ENCODE results near the gene AGBL3. TPM values are rescaled to one million over a fixed set of nuclear protein-coding genes. Genes with fewer than 3 reads are reported as not detected.
"Not testable (repeated sequence)": the region's sequence is repeated elsewhere in the genome, so short reads cannot be mapped to it uniquely, and the experiment has no call there.

The AGBL3 gene
- total RNA-seq, 2 experiments from 2014 or later: 4.5 to 6.7 TPM

DNA sequence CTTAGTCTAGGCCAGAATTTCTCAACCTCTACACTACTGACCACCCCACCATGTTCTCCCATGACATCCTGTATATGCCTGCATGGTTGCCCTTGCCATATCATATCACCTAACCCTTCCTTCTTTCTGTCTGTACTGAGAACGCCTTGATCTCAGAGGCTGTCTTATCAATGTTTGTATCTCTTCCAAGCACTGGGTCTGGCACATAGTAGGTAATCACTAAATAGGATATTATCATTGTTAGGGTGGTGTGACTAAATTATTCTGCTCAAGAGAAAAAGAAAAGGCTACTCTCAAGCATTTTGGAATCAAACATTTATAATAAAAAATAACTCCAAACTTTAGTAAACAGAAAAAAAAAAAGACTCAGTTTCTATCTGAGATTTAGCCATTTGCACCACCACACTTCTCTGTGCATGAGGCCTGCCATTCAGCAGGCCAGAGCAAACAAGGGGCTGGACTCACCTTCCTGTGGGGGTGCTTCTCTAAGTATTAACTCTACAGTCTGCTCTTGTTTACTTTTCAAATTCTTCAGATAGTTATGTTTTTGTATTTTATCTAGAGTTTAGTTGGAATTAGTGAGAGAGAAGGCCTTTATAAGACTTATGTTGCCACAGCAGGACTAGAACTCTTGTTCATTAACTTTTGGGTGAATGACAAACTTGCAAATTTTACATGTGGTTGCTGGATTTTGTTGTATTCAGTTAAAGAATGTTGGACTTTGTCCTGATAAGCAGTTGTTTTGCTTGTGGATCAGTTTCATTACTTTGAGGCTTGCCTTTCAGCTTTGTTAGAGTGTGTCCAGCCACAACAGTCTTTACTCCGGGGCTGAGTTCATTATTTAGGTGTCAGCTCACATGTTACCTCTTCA is 5.4 kb downstream of the AGBL3 start:
- Mint-ChIP-seq H3K27ac (peak overlapping the region; percentile 37), H3K4me1 (peaks cover 56% of the 10 kb centered on the region), H3K9me3 (no peaks in the 10 kb centered on the region), H3K36me3 (peaks cover 20% of the 10 kb centered on the region), H3K27me3 (no peaks in the 10 kb centered on the region), H3K4me3 (no peak overlapping the region)
- DNase-seq (no peak), ATAC-seq (ENCODE audit: low read depth) (no peak)
- POLR2A ChIA-PET: interaction anchor here (2.2 to 5.1 kb wide), 2 partner anchors 156 to 178 kb away, joined by 13 to 20 read pairs; partner anchors contain the start of genes CYREN and TMEM140

- no peaks in the 10 kb centered on the region for H3K27me3 Mint-ChIP-seq
- peak overlapping the region; percentile 91 for H3K27ac Mint-ChIP-seq
- POLR2A ChIA-PET: interaction anchor here (0.6 to 5.1 kb wide), 4 partner anchors 136 to 218 kb away, joined by 3 to 20 read pairs (median 8); partner anchors contain the start of genes CYREN, TMEM140 and WDR91
- H3K4me1 Mint-ChIP-seq: peaks cover 54% of the 10 kb centered on the region
- peak overlapping the region; percentile 74 for H3K4me3 Mint-ChIP-seq
- ATAC-seq (ENCODE audit: low read depth) (peak; percentile 66), DNase-seq (peak; percentile 31)
- H3K9me3 Mint-ChIP-seq: no peaks in the 10 kb centered on the region
- H3K36me3 Mint-ChIP-seq: peaks cover 21% of the 10 kb centered on the region
These were observed 6.4 kb downstream of the AGBL3 start for GRCh38 chr7:134992626-134993179.

DNA sequence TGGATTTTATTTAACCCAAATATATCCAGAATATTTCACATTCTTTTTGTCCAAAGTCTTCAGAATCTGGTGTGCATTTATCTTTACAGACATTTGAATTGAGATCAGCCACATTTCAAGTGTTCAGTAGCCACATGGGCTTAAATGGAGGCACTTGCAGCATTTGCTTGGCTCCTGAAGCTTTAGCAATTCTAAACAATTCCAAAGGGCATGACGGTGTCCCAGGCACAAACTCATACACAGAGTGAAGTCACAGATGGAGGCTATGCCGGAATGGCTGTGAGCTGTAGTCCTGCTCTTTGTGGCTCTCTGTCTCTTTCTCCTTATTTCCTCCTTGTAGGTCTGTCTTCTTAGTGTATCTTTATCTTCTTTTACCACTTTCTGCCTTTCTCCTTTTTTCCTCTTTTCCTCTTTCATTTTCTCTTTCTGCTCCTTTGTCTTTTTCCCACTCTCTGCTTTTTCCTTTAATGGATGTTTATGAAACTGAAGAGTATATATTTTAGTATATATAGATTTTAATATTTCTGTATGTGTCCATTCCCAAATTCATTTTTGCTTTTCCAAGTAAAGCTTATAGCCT is 7.7 kb downstream of the AGBL3 start:
- Mint-ChIP-seq H3K4me3 (peak overlapping the region; percentile 23), H3K9me3 (no peaks in the 10 kb centered on the region), H3K36me3 (peaks cover 20% of the 10 kb centered on the region), H3K4me1 (peaks cover 50% of the 10 kb centered on the region), H3K27ac (peak overlapping the region; percentile 30), H3K27me3 (no peaks in the 10 kb centered on the region)
- DNase-seq: no peak
- POLR2A ChIA-PET: interaction anchor here (1.2 to 5.1 kb wide), 4 partner anchors 154 to 217 kb away, joined by 3 to 26 read pairs (median 16); partner anchors contain the start of genes CYREN, TMEM140 and WDR91
- no peak for ATAC-seq (ENCODE audit: low read depth)

- Mint-ChIP-seq H3K9me3 (no peaks in the 10 kb centered on the region), H3K27ac (peak overlapping the region; percentile 95), H3K4me3 (peak overlapping the region; percentile 69), H3K36me3 (peaks cover 22% of the 10 kb centered on the region), H3K27me3 (no peaks in the 10 kb centered on the region), H3K4me1 (peaks cover 45% of the 10 kb centered on the region)
- ATAC-seq (ENCODE audit: low read depth) (peak; percentile 60), DNase-seq (peak; percentile 27)
- POLR2A ChIA-PET: interaction anchor here (1.3 to 5.1 kb wide), 4 partner anchors 9 to 216 kb away, joined by 3 to 26 read pairs (median 19); partner anchors contain the start of genes AGBL3, CYREN, TMEM140 and WDR91
These were observed 9.2 kb downstream of the AGBL3 start for GRCh38 chr7:134995239-134996096.

GRCh38 chr7:134996097-134996550 is 9.8 kb downstream of the AGBL3 start:
- H3K4me1 Mint-ChIP-seq: peaks cover 41% of the 10 kb centered on the region
- no peaks in the 10 kb centered on the region for H3K27me3 Mint-ChIP-seq
- H3K9me3 Mint-ChIP-seq: no peaks in the 10 kb centered on the region
- ATAC-seq (ENCODE audit: low read depth) (peak; percentile 35), DNase-seq (no peak)
- H3K4me3 Mint-ChIP-seq: peak overlapping the region; percentile 7
- H3K36me3 Mint-ChIP-seq: peaks cover 17% of the 10 kb centered on the region
- peak overlapping the region; percentile 95 for H3K27ac Mint-ChIP-seq
- POLR2A ChIA-PET: interaction anchor here (1.3 to 5.1 kb wide), 4 partner anchors 10 to 215 kb away, joined by 3 to 26 read pairs (median 19); partner anchors contain the start of genes AGBL3, CYREN, TMEM140 and WDR91

GRCh38 chr7:134997214-134997885 is 11.0 kb downstream of the AGBL3 start:
- H3K4me3 Mint-ChIP-seq: no peak overlapping the region
- ATAC-seq (ENCODE audit: low read depth) (no peak), DNase-seq (no peak)
- H3K9me3 Mint-ChIP-seq: peaks cover 2% of the 10 kb centered on the region
- no peak overlapping the region for H3K27ac Mint-ChIP-seq
- H3K27me3 Mint-ChIP-seq: no peaks in the 10 kb centered on the region
- POLR2A ChIA-PET: interaction anchor here (5.1 kb wide), 1 partner anchor 173 kb away, joined by 20 read pairs; the partner anchor contains the start of gene CYREN
- H3K4me1 Mint-ChIP-seq: peaks cover 32% of the 10 kb centered on the region
- peaks cover 16% of the 10 kb centered on the region for H3K36me3 Mint-ChIP-seq

- Mint-ChIP-seq H3K27me3 (no peaks in the 10 kb centered on the region), H3K36me3 (peaks cover 10% of the 10 kb centered on the region), H3K4me3 (no peak overlapping the region), H3K4me1 (peaks cover 19% of the 10 kb centered on the region), H3K9me3 (peaks cover 2% of the 10 kb centered on the region), H3K27ac (no peak overlapping the region)
- no peak for ATAC-seq (ENCODE audit: low read depth)
- POLR2A ChIA-PET: no interaction called here
- DNase-seq: no peak
These were observed 12.8 kb downstream of the AGBL3 start for GRCh38 chr7:134999136-134999535.

DNA sequence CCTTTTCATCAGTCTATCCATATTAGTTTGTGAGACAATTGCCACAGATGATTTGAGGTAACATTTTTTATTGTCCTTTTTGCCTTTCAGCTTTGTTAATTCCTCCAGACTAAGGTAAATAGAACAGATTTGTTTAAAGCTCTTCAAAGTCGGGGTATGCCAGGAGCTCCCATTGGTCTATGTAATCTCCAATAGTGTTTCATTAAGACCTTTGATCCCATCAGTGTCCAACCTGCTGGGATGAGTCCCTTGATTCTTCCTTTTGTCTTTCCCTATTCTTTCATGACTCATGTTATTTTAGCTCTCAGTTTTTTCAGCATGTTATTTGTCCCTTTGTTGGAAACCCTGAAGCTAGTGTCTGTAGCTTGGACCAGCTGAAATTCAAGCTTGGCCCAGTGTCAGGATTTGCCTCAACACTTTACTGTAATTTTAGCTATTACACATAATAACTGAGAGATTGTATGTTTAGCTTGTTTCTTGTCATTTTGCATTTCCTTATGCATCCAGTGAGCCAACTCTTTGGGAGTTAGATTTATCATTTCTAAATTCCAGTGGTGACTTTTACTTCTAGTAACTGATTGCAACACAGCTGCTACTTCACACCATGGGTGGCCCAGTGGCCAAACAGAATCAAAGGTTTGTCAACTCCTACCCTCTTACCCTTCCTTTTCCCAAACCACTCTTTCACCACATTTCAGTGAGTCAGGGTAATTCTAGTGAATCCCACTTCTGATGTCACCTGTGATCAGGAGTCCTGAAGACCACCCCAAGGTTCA is 15.3 kb downstream of the AGBL3 start:
- Mint-ChIP-seq H3K27ac (no peak overlapping the region), H3K4me3 (no peak overlapping the region), H3K27me3 (no peaks in the 10 kb centered on the region), H3K4me1 (no peaks in the 10 kb centered on the region), H3K36me3 (peaks cover 8% of the 10 kb centered on the region), H3K9me3 (peaks cover 2% of the 10 kb centered on the region)
- ATAC-seq (ENCODE audit: low read depth) (no peak), DNase-seq (no peak)
- POLR2A ChIA-PET: no interaction called here

DNA sequence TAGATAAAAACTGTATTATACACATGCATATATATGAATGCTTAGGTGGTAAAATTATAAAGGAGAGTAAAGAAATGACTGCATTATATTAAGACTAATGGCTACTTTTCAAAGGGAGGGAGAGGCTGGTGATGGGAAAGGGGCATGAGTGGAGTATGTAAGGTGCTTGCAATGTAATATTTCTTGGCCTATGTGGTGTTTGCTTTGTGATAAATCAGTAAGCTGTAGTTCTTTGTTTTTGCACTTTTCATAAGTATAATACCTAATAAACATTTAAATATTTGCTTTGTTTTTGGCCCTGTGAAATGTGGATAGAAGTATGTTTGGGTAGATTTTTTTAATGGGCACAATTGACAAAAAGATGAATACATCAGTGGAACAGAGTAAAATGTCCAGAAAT is 25.9 kb downstream of the AGBL3 start:
- POLR2A ChIA-PET: no interaction called here
- Mint-ChIP-seq H3K4me1 (no peaks in the 10 kb centered on the region), H3K27ac (no peak overlapping the region), H3K27me3 (no peaks in the 10 kb centered on the region), H3K9me3 (peaks cover 8% of the 10 kb centered on the region), H3K4me3 (no peak overlapping the region), H3K36me3 (peaks cover 5% of the 10 kb centered on the region)
- ATAC-seq (ENCODE audit: low read depth) (no peak), DNase-seq (no peak)

DNA sequence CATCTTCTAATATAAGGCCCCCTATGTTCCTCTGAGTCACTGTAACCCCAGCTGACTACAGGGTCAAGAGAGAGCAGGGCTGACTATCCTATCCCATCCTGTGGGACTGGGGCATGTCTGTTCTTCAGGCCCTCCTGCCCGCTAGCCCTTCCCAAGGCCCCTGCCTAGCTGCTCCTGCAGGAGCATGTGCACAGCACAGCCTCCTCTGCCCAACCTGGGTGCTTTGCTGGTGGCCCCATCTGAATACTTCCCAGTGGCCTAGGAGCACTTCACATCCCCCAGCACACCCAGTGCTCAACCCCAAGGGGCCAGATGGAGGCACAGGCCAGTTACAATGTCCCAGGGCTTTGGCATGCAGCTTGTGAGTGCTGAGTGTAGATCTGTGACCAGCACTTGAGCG is 37.3 kb downstream of the AGBL3 start:
- no peaks in the 10 kb centered on the region for H3K36me3 Mint-ChIP-seq
- DNase-seq (no peak), ATAC-seq (ENCODE audit: low read depth) (no peak)
- no peak overlapping the region for H3K4me3 Mint-ChIP-seq
- no peaks in the 10 kb centered on the region for H3K27me3 Mint-ChIP-seq
- POLR2A ChIA-PET: no interaction called here
- peaks cover 10% of the 10 kb centered on the region for H3K9me3 Mint-ChIP-seq
- H3K27ac Mint-ChIP-seq: no peak overlapping the region
- no peaks in the 10 kb centered on the region for H3K4me1 Mint-ChIP-seq

- Mint-ChIP-seq H3K4me3 (no peak overlapping the region), H3K36me3 (no peaks in the 10 kb centered on the region), H3K27me3 (no peaks in the 10 kb centered on the region), H3K4me1 (no peaks in the 10 kb centered on the region), H3K9me3 (peaks cover 1% of the 10 kb centered on the region), H3K27ac (no peak overlapping the region)
- POLR2A ChIA-PET: no interaction called here
- ATAC-seq (ENCODE audit: low read depth) (no peak), DNase-seq (no peak)
These were observed 48.9 kb downstream of the AGBL3 start for GRCh38 chr7:135035252-135035651.

DNA sequence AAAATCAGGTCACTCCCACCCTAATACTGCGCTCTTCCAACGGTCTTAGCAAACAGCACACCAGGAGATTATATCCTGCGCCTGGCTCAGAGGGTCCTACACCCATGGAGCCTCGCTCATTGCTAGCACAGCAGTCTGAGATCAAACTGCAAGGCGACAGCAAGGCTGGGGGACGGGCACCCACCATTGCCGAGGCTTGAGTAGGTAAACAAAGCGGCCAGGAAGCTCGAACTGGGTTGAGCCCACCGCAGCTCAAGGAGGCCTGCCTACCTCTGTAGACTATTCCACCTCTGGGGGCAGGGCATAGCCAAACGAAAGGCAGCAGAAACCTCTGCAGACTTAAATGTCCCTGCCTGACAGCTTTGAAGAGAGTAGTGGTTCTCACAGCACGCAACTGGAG is 80.7 kb downstream of the AGBL3 start:
- ATAC-seq (ENCODE audit: low read depth); H3K27ac Mint-ChIP-seq; DNase-seq; POLR2A ChIA-PET; H3K4me3 Mint-ChIP-seq; H3K4me1 Mint-ChIP-seq; H3K27me3 Mint-ChIP-seq; H3K36me3 Mint-ChIP-seq: not testable (repeated sequence)
- H3K9me3 Mint-ChIP-seq: peaks cover 14% of the 10 kb centered on the region
